NCI-H82 treated with DMSO at 0.1 percent for 48 hours (cell line): Measurements from ENCODE around the gene SCUBE2.

ENCODE experiments used
- DNase-seq: peaks from one replicate; lab custom pipeline; 2025; ENCODE audit not compliant: unreplicated experiment; lab: John Stamatoyannopoulos, UW

The SCUBE2 gene

GRCh38 chr11:9076046-9076445 is 15.4 kb downstream of the SCUBE2 start:
- DNase-seq = no peak

GRCh38 chr11:9075556-9075955 is 15.8 kb downstream of the SCUBE2 start:
- no peak for DNase-seq

- no peak for DNase-seq
Measured at GRCh38 chr11:9074338-9075029, 16.9 kb downstream of the SCUBE2 start.

GRCh38 chr11:9073466-9074225 is 17.8 kb downstream of the SCUBE2 start:
- no peak for DNase-seq

- DNase-seq = no peak
Measured at GRCh38 chr11:9072626-9073176, 18.7 kb downstream of the SCUBE2 start.

GRCh38 chr11:9071692-9072091 is 19.7 kb downstream of the SCUBE2 start:
- DNase-seq = no peak

GRCh38 chr11:9070749-9071491 is 20.5 kb downstream of the SCUBE2 start:
- no peak for DNase-seq

GRCh38 chr11:9069862-9070470 is 21.4 kb downstream of the SCUBE2 start:
- no peak for DNase-seq

- no peak for DNase-seq
Measured at GRCh38 chr11:9069256-9069655, 22.1 kb downstream of the SCUBE2 start.

- DNase-seq = no peak
Measured at GRCh38 chr11:9066433-9066925, 24.9 kb downstream of the SCUBE2 start.

- no peak for DNase-seq
Measured at GRCh38 chr11:9065607-9066432, 25.6 kb downstream of the SCUBE2 start.

GRCh38 chr11:9061807-9062206 is 29.6 kb downstream of the SCUBE2 start:
- no peak for DNase-seq

GRCh38 chr11:9060700-9061111 is 30.7 kb downstream of the SCUBE2 start:
- no peak for DNase-seq

- DNase-seq = no peak
Measured at GRCh38 chr11:9059406-9059805, 32.0 kb downstream of the SCUBE2 start.

GRCh38 chr11:9057888-9058287 is 33.5 kb downstream of the SCUBE2 start:
- DNase-seq = peak; percentile 64

- DNase-seq = peak; percentile 6
Measured at GRCh38 chr11:9057007-9057406, 34.4 kb downstream of the SCUBE2 start.

GRCh38 chr11:9056467-9056866 is 34.9 kb downstream of the SCUBE2 start:
- DNase-seq = no peak

- no peak for DNase-seq
Measured at GRCh38 chr11:9053316-9054035, 37.9 kb downstream of the SCUBE2 start.

- DNase-seq = no peak
Measured at GRCh38 chr11:9052316-9052715, 39.1 kb downstream of the SCUBE2 start.
